ENCODE results near the gene KAT8.
"Not testable (repeated sequence)": the region's sequence is repeated elsewhere in the genome, so short reads cannot be mapped to it uniquely, and the experiment has no call there.

Gene KAT8

DNA sequence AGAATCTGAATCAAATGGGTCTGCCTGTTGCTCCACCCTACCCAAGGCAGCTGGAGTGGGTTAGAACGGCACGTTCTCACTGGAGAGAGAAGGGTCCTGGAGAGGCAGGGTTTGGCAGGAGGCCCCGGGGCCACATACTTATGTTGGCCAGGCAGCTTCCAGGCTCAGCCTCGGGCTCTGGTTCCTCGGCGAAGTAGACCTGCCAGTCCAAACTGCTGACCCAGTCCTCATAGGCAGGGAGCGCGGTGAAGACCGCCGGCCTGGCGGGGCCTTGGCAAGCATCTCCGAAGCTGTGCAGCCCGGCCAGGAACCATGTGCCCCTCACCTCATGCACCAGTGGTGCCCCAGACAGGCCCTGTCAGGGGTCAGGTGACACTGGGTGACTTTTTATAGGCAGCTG lies 33.5 kb upstream of the KAT8 start:
- no peak for DNase-seq

GRCh38 chr16:31084584-31085302 lies 32.7 kb upstream of the KAT8 start:
- DNase-seq: no peak

DNA sequence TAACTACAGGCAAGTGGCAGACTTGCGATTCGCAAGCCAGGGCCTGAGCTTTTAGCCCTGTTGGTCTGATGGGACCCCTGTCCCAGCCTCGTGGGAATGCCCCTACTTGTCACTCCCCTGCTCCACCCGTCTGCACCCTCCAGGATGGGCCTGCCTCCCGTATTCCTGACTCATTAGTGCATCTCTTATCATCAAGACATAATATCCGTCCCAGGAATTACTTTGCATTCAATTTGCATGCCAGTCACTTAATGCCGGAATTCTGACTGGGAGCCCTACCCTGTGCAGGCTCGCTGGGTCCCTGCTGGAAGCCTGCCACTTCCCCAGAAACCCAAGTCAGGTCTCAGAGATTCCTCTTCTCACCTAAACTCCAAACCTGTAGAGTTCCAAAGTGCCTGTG lies 32.1 kb upstream of the KAT8 start:
- DNase-seq: no peak

- DNase-seq: no peak
Observed at GRCh38 chr16:31085873-31086628, 31.4 kb upstream of the KAT8 start.

DNA sequence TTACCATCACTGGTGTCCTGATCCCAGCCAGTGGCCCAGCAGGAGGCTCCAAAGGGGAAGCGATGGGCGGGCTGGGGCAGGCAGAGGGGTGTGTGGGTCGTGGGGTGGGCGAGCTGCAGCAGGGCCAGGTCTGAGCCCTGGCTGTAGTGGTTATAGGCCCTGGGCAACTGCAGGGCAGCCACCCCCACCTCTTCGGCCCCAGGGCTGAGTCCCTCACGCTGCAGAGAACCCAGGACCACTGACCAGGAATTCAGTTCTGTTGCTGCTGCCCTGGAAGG lies 30.9 kb upstream of the KAT8 start:
- DNase-seq: no peak

DNA sequence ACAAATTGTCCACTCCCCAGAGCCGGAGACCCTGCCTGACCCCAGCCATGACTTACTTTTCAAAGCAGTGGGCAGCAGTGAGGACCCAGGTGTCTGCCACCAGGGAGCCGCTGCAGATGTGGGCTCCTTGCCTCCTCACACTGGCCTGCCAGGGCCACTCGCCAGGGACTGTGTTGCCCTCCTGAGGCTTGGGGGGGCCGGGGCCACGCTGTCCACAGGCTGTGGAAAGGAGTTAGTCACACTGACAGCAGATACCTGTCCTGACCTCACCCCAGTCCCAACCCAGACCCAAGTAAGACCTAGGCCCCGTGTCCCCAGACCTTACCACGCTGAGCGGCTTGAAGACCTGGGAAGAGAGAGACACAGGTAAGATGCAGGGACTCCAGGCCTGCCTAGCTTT lies 30.0 kb upstream of the KAT8 start:
- DNase-seq: no peak

GRCh38 chr16:31087971-31088370 lies 29.5 kb upstream of the KAT8 start:
- DNase-seq: no peak

DNA sequence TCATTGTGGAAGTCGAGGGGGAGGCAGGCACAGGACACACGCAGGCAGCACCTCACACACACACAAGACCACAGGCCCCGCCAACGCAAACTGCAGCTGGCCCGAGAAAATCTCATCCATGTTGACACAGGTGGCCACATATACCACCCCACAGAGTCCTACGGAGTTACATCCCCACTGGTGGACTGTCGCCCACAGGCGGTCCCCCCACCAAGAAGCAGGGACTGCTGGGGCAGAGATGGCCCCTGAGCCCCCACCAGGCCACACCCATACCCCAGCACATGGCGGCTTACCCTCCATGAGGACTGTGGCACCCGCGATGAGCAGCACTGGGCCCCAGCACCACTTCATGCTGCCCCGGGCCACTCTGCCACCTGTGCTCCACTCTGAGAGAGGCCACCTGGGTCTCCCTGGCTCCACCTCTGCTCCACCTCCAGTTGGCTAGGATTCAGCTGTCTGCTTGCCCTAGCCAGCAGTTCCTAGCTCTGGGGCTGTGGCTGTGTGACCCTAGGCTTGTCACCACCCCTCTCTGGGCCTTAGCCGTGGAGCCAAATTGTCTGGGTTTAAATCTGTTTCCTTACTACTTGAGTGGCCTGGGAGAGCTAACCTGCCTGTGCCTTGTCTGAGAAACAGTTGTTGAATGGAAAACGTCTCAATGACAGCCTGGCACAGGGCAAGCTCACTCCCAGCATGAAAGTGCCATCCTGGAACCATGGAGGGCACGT lies 28.8 kb upstream of the KAT8 start, which contains the start of gene PRSS53:
Gene PRSS53, minus strand, starts transcription at position 485 of the 725 bp plus-strand sequence. Its CDS starts 134 bp downstream, at position 351.
- no peak for DNase-seq

GRCh38 chr16:31089199-31089598 lies 28.3 kb upstream of the KAT8 start:
- no peak for DNase-seq

GRCh38 chr16:31090540-31090939 lies 26.9 kb upstream of the KAT8 start:
- no peak for DNase-seq

DNA sequence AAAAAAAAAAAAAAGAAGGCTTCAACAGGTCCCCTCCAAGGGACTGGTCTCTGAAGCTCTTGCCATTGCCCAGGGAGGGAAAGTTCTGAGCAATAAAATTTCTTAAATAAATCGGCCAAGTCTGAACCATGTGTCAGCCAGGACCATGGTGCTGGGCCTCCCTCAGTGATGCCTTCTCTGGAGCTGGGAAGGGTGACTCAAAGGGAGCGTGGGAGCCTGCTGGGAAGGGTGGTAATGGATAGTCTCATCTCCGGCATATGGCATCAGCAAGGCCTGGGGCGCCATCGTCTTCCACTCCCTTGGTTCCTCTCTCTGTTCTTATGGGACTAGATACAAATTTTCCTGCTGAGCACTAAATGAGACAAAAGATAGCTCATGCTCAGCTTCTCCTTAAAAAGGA lies 25.1 kb upstream of the KAT8 start:
- no peak for DNase-seq

GRCh38 chr16:31093132-31093703 lies 24.2 kb upstream of the KAT8 start:
- peak; percentile 76 for DNase-seq

DNA sequence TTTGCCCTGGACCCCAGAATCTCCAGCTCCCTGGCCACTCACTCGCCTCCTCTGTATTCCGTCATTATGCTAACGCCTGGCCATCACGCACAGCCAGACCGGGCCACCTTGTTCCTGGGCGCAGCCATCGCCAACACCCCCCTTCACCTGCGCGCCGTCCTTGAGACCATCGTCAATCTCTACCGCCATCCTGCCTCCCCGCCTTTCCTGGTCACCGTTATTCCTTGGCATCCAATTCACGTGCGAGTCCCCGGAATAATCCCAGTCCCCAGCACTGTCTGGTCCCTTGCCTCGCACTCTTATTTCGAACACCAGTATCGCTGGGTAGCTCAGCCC lies 23.4 kb upstream of the KAT8 start:
- DNase-seq: peak; percentile 25

DNA sequence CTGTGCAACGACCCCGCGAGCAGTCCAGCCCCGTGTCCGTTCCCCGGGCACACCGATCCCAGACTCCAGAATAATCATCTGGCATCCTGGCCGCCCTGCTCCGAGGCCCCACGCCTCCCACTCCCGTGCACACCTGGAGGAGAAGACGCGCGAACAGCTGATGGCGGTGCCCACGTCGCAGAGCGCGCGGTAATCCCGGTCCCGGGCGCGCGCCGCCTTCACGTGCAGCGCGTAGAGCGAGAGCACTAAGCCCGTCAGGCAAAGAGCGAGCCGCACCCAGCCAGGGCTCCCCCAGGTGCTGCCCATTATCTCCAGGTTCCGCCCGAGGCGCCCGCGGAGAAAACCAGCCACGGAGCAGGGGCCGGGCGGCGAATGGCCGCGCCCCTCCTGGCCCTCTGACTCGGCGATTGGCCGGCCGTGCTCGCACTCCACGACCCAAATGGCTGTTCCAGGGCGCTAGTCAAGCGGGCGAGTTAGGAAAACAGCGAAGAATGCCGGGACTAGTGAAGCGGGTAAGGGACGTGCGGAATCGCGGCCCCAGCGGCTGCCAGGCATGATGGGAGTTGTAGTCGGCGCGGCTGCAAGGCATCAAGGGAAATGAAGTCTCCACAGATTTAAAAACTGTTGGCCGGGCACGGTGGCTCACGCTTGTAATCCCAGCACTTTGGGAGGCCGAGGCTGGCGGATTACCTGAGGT lies 22.9 kb upstream of the KAT8 start, which contains the start of gene VKORC1:
Gene VKORC1, minus strand, starts transcription at position 374 of the 697 bp plus-strand sequence. Its CDS starts 68 bp downstream, at position 306.
- peak; percentile 99 for DNase-seq

DNA sequence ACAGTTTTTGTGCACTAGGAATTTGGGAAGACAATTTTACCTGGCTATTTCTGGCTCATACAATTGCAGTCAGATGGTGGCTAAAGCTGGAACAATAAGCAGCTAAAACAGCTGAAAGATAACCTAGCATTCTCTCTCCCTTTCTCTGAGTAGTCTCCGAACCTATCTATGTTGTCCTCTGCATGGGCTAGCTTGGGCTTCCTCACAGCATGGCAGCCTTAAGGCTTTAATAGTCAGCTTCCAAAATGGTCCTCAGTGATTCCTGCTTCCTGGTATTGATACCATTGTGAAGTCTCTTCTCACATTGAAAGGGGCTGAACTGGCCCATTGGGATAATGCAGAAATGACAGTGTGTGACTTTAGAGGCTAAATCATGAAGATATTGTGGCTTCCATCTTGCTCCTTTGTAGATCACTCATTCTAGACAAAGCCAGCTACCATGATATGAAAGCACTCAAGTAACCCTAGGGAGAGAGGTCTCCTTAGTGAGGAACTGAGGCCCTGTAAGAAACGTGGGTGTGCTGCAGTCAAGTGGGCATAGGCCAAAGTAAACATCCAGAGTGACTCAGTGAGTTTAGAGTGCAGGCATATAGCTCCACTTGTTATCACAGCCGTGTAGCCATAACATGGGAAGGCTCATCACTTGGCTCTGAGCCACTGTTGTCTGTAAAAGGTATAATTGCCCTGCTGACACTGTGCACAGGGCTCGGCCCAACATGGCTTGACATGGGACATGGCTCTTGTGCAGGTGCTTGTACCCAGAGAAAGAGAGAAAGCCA lies 17.4 kb upstream of the KAT8 start:
- no peak for DNase-seq

- DNase-seq: not testable (repeated sequence)
Observed at GRCh38 chr16:31100876-31101641, 16.4 kb upstream of the KAT8 start.

DNA sequence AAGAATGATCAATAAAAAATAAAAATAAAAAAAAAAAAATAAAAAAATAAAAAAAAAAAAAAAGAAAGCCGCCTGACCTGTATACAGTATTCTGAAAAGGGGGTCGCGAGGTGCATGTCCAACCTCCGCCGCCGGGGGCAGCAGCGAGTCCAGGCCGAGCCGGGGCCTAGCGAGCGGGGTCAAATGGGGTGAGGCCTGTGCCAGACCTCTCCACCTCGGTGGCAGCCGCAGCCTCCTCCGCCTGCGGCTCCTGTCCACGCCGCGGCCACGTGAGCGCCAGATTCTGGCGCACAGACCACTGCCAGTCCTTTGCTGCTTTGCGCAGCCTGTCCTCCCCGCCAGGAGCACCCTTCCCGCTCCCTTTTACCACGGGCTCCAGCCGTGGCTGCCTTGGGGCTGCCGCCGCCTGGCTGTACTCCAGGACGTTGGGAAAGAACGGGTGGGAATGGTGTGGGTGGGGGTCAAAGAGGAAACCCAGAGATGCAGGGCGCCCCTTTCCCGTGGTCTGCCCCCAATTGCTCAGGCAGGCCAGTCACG lies 11.7 kb upstream of the KAT8 start:
- peak; percentile 95 for DNase-seq

DNA sequence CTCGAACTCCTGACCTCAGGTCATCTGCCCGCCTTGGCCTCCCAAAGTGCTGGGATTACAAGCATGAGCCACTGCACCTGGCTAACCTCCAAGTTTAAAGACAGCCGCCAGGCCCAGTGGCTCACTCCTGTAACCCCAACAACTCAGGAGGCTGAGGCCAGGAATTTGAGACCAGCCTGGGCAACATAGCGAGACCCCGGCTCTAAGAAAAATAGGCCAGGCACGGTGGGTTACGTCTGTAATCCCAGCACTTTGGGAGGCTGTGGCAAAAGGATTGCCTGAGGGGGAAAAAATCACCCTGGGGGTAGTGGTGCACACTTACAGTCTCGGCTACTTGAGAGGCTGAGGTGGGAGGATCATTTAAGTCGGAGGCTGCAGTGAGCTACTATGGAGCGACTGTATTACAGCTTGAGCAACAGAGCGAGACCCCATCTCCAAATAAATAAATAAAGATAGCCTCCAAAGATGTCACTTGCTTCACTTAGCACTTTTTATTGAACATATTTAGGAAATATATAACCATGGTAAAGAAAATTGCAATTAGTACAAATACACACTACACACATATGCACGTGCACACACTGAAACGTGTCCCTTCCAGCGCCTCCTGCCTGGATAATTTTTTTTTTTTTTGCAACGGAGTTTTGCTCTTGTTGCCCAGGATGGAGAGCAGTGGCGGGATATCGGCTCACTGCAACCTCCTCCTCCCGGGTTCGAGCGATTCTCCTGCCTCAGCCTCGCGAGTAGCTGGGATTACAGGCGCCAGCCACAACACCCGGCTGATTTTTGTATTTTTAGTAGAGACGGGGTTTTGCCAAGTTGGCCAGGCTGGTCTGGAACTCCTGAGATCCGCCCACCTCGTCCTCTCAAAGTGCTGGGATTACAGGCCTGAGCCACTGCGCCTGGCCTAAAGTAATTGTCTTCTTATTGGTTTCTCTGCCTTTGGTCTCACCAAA lies 10.7 kb upstream of the KAT8 start:
- DNase-seq: no peak

- DNase-seq: no peak
Observed at GRCh38 chr16:31107465-31107867, 10.0 kb upstream of the KAT8 start.

Data from hematopoietic multipotent progenitor cell treated with erythropoietin and hydrocortisone succinate and interleukin-3 and kit ligand, for 4 days (in vitro differentiated cells).